Spleen (tissue), 11 donors: ENCODE measurements around the gene HOXD10. TPM values are rescaled to one million over a fixed set of nuclear protein-coding genes. Genes with fewer than 3 reads are reported as not detected.
A peak's percentile ranks its signal among the peaks of the same experiment; 100 is the strongest.

Experiments used
- DNase-seq: peaks from one replicate; pipeline ENCODE4 v3.0.0-alpha.2; 2020
- H3K27ac ChIP-seq, 8 donors: fragments of 200-600 bp; sonication (generic) in 7 of 8; 1 replicate in 4 of 8; 2 replicates in 4 of 8; pipeline versions ENCODE4 v1.5.0 to v1.8.0; 2016 to 2021; ENCODE audit warnings: inconsistent platforms in 4 of 8, mild to moderate bottlenecking in 4 of 8, moderate library complexity in 1 of 8
- H3K27me3 ChIP-seq, 7 donors: fragments of 200-600 bp; sonication (generic) in 6 of 7; replicated peaks in 1 of 7; 1 replicate in 4 of 7; 2 replicates in 3 of 7; pipeline versions ENCODE4 v1.5.0 to v1.8.0; 2016 to 2021; ENCODE audit warnings: inconsistent platforms in 3 of 7, mild to moderate bottlenecking in 1 of 7
- H3K36me3 ChIP-seq, 6 donors: fragments of 200-600 bp; sonication (generic) in 5 of 6; 1 replicate in 4 of 6; 2 replicates in 2 of 6; pipeline versions ENCODE4 v1.5.0 to v1.8.0; 2016 to 2021; ENCODE audit warnings: inconsistent platforms in 2 of 6
- H3K4me1 ChIP-seq, 6 donors: fragments of 200-600 bp; sonication (generic) in 5 of 6; 1 replicate in 3 of 6; 2 replicates in 3 of 6; pipeline versions ENCODE4 v1.5.0 to v1.8.0; 2016 to 2021; ENCODE audit warnings: inconsistent platforms in 3 of 6
- H3K4me3 ChIP-seq, 8 donors: fragments of 200-600 bp; sonication (generic) in 7 of 8; 1 replicate in 4 of 8; 2 replicates in 4 of 8; pipeline versions ENCODE4 v1.5.0 to v1.8.0; 2016 to 2021; ENCODE audit warnings: inconsistent platforms in 4 of 8, mild to moderate bottlenecking in 4 of 8, moderate library complexity in 2 of 8
- H3K9me3 ChIP-seq, 8 donors: fragments of 200-600 bp; sonication (generic) in 7 of 8; 1 replicate in 4 of 8; 2 replicates in 4 of 8; pipeline versions ENCODE4 v1.5.0 to v1.8.0; 2016 to 2021; ENCODE audit warnings: inconsistent platforms in 4 of 8
- POLR2A ChIP-seq, 3 donors: fragments of 450-650 bp; IDR thresholded peaks; one replicate each; pipeline ENCODE4 v1.5.1; 2017; ENCODE audit warnings: antibody characterized with exemption in 3 of 3, mild to moderate bottlenecking in 1 of 3
- POLR2AphosphoS5 ChIP-seq, 3 donors: sonication (generic); formaldehyde crosslinking; IDR thresholded peaks; one replicate each; pipeline ENCODE4 v1.5.1; 2017; ENCODE audit warnings: antibody characterized with exemption in 3 of 3
- WGBS, 5 donors: extraction: QIAGEN DNeasy Blood & Tissue Kit in 3 of 5; methylation state at CpG; one replicate each; pipeline versions ENCODE4 v1.1.5 to v1.1.7; 2013 to 2018; 5-methylcytosine and 5-hydroxymethylcytosine counted together
- intact Hi-C: fragments of 100-400 bp; cut with DNase I; formaldehyde crosslinking; loops from one replicate; pipeline ENCODE4 v1.15.0; 2023; ENCODE audit warnings: low total_unique reads
- polyA plus RNA-seq, 3 donors: library from polyadenylated mRNA; stranded (reverse); fragments of 200-250 nt; gene quantifications; one replicate each; pipeline ENCODE4 v1.2.1, GENCODE V29; 2013
- total RNA-seq, 7 donors: library from RNA; depleted of rRNA in 3 of 7; stranded (reverse); fragments of >200 nt in 3 of 7; fragmentation: NEBNext Ultra II Directional in 4 of 7; extraction: Animal tissue kit (Norgen Biotek cat#: 25700) in 4 of 7; gene quantifications; one replicate each; pipeline versions ENCODE4 v1.1.0 to v1.2.1, GENCODE V29; 2016 to 2021
- TF ChIP-seq, protein P1 (sequence below), 11 experiments: fragments of 200-600 bp in 7 of 11; fragments of 450-650 bp in 4 of 11; sonication (generic) in 4 of 11; IDR thresholded peaks in 8 of 11; conservative IDR thresholded peaks in 3 of 11; 1 replicate in 7 of 11; 2 replicates in 4 of 11; pipeline versions ENCODE4 v1.4.0 to v1.8.0; 2016 to 2021; ENCODE audit warnings: antibody characterized with exemption in 11 of 11, inconsistent platforms in 4 of 11, mild to moderate bottlenecking in 1 of 11
- donor health status: healthy with polysubstance abuse.
- donor health status: DM: no; HTN: no; CAD: no; lungs with moderate emphysema.
- donor health status: DM: no; HTN: no; CAD: no.
- donor health status: Bipolar disorder and iron deficiency.
- donor health status: healthy.
- donor health status: DM: no; HTN: no; CAD: no.
- donor health status: DM: yes; HTN: yes; CAD: no.

The HOXD10 gene
- total and polyA plus RNA-seq, 10 donors = 0.06 TPM; not detected in 9

DNA sequence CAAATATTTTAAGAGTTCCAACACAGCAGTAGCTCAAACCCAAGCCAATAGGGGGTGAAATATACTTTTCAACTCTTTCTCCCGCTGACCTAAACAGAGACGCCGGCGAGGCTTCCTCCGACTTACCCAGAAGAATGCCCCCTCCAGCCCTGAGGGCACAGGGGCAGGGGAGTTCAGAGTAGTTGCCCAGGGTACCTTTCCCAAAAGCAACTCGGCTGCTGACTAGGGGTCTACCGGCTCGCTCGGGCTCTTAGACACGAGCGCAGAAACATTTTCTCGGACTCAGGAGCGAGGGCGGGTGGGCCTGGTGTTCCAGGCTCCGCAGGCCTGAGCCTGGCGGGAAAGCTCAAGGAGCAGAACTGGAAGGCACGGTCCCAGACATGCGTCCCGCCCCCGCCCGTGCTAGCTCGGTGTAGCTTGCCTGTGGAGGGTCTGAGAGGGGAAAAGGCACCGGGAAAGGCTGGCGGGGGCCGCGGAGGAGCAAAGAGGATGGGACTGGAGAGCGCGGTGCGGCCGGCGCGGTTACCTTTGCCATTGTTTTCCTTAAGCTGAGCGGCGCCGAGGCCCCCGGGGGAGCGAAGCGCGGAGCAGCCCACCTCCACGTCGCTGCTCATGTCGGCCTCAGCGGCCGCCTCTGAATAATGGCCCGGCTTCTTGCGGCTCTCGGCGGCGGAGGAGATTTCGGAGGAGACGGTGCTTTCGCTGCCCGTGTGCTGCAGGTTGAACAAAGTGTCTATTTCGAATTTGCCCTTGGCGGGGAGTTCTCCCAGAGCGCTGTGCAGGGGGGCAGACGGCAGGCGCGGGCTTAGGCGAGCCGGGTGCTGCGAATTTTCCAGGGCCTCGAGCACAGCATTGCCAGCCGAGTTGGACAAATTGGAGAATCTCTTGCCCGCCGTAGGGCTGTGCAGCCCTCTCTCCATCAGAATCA lies 33.5 kb upstream of the HOXD10 start:
- WGBS, 5 donors = 6 to 15% (median 11%) methylated on average over 63 to 66 of the region's 66 CpGs
- intact Hi-C loops = no loop called here
- DNase-seq = no peak
- Histone ChIP-seq H3K4me1 (peaks cover 4 to 70% (median 40%) of the 10 kb centered on the region in 6 donors), H3K9me3 (peaks cover 0 to 55% (median 4%) of the 10 kb centered on the region in 8 donors), H3K36me3 (peaks cover 0 to 3% (median 0%) of the 10 kb centered on the region in 6 donors), H3K27me3 (peaks cover 33 to 100% (median 100%) of the 10 kb centered on the region in 7 donors), H3K27ac (no peak overlapping the region), H3K4me3 (peak overlapping the region in 1 of 8 donors; percentile 25)
- peak in 1 of 3 donors; percentile 28 for TF ChIP-seq POLR2AphosphoS5 (IDR thresholded peaks at IDR 0.05)
- no peak for TF ChIP-seq POLR2A (IDR thresholded peaks at IDR 0.05)

DNA sequence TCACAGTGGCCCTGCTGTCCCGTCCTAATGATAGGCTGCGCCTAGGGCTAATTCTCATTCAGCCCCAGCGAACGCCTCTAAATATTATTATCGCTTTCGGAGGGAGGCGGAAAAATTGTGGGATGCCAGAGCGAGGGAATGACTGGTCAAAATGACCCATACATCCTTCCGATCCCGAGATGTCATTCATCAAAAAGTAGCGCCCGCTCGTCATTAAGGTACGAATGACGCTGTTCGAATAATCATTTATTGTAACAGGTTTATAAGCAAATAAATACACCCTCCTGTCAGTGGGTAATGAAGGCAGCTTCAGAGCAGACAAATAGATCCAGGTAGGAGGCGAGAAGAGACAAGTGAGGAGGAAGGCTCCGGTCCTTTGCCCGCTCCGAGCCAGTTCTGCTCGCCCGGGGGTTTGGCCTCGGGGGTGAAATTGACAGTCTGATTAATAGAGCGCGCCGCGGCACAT lies 32.7 kb upstream of the HOXD10 start, which contains the start of gene EVX2:
TSS of gene EVX2 (minus strand) at position 167 of the 466 bp plus-strand sequence. CDS start 186 bp downstream, outside the sequence.
- no peak for DNase-seq
- TF ChIP-seq POLR2A (IDR thresholded peaks at IDR 0.05) = no peak
- TF ChIP-seq, protein P1, sequence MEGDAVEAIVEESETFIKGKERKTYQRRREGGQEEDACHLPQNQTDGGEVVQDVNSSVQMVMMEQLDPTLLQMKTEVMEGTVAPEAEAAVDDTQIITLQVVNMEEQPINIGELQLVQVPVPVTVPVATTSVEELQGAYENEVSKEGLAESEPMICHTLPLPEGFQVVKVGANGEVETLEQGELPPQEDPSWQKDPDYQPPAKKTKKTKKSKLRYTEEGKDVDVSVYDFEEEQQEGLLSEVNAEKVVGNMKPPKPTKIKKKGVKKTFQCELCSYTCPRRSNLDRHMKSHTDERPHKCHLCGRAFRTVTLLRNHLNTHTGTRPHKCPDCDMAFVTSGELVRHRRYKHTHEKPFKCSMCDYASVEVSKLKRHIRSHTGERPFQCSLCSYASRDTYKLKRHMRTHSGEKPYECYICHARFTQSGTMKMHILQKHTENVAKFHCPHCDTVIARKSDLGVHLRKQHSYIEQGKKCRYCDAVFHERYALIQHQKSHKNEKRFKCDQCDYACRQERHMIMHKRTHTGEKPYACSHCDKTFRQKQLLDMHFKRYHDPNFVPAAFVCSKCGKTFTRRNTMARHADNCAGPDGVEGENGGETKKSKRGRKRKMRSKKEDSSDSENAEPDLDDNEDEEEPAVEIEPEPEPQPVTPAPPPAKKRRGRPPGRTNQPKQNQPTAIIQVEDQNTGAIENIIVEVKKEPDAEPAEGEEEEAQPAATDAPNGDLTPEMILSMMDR (IDR thresholded peaks at IDR 0.05 in 8 of 11, conservative IDR thresholded peaks at IDR 0.05 in 3 of 11) = no peak
- TF ChIP-seq POLR2AphosphoS5 (IDR thresholded peaks at IDR 0.05) = no peak
- peak within 1 kb of the TSS in 1 of 8 donors; percentile 25 for H3K4me3 ChIP-seq
- 13 to 19% (median 17%) methylated on average over 27 of the region's 27 CpGs for WGBS, 5 donors
- H3K27ac ChIP-seq = no peak within 1 kb of the TSS
- peaks cover 4 to 77% (median 46%) of the 10 kb centered on the region in 6 donors for H3K4me1 ChIP-seq
- H3K27me3 ChIP-seq = peaks cover 33 to 100% (median 100%) of the 10 kb centered on the region in 7 donors
- peaks cover 0 to 3% (median 0%) of the 10 kb centered on the region in 6 donors for H3K36me3 ChIP-seq
- intact Hi-C loops = no loop called here
- H3K9me3 ChIP-seq = peaks cover 0 to 53% (median 4%) of the 10 kb centered on the region in 8 donors

DNA sequence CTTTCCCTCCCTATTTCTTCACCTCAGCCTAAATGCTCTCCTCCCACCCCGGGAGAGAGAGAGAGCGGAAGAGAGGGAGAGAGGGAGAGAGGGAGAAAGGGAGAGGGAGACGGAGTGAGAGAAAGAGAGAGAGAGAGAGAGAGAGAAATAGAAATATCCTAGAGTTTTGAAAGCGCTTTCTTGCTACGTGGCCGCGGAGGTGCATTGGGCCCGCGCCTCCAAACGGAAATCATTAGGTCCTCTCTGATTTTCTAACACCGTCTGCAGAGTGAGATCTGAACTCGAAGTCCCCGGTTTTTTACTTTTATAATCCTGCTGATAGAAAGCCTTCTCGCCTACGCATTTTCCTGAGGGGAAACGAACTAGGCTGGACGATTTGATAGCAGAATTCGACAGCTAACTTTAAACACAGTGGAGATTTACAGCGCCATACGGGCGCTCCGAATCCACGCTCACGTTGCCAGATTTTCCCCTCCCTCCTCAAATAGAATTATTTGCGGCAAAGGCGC lies 31.9 kb upstream of the HOXD10 start:
- intact Hi-C loops = loop anchor here (5.0 kb wide), 1 partner anchor 717 kb away; no protein-coding TSS in a partner anchor
- H3K36me3 ChIP-seq = peaks cover 0 to 3% (median 0%) of the 10 kb centered on the region in 6 donors
- peaks cover 4 to 69% (median 39%) of the 10 kb centered on the region in 6 donors for H3K4me1 ChIP-seq
- H3K27ac ChIP-seq = no peak overlapping the region
- peaks cover 0 to 47% (median 4%) of the 10 kb centered on the region in 8 donors for H3K9me3 ChIP-seq
- WGBS, 5 donors = 3 to 9% (median 6%) methylated on average over 26 of the region's 26 CpGs
- peaks cover 34 to 100% (median 100%) of the 10 kb centered on the region in 7 donors for H3K27me3 ChIP-seq
- no peak for DNase-seq
- TF ChIP-seq, protein P1 (IDR thresholded peaks at IDR 0.05 in 8 of 11, conservative IDR thresholded peaks at IDR 0.05 in 3 of 11) = no peak
- TF ChIP-seq POLR2A (IDR thresholded peaks at IDR 0.05) = no peak
- TF ChIP-seq POLR2AphosphoS5 (IDR thresholded peaks at IDR 0.05) = no peak
- no peak overlapping the region for H3K4me3 ChIP-seq

DNA sequence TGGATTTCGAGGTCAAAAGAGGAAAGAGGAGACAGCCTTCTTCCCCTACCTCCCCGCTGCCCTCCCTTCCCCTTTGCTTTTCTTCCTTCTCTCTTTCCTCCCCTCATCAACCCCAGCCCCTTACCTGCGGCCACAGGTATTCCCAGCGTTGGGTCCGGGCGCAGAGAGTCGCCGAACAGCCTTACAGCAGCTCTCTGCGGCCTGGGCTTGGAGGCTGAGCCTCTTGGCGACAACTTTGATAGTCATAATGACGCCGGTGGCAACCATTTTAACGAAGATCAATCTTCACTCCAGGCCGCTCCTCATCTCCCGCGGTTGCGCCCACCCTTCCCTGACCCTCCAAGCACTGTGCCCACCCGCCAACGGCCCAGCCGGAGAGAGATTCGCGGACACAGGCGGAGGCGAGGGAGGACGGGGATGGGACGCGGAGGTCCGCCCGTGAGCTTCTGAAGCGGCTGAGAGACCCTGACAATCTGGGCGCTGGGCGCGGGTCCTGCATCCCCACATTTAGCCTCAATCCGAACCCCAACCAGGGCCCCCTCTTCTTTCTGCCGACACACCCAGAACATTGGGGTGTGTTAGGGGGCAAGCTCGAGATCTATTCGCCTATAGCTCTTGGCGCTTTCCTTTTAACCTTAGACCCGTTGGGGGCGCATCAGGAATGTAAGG lies 31.3 kb upstream of the HOXD10 start:
- no peak for DNase-seq
- intact Hi-C loops = loop anchor here (5.0 kb wide), 1 partner anchor 718 kb away; no protein-coding TSS in a partner anchor
- Histone ChIP-seq H3K27ac (no peak overlapping the region), H3K27me3 (peaks cover 32 to 100% (median 100%) of the 10 kb centered on the region in 7 donors), H3K9me3 (peaks cover 0 to 41% (median 4%) of the 10 kb centered on the region in 8 donors), H3K4me1 (peaks cover 4 to 65% (median 35%) of the 10 kb centered on the region in 6 donors), H3K4me3 (peak overlapping the region in 1 of 8 donors; percentile 5), H3K36me3 (peaks cover 0 to 3% (median 0%) of the 10 kb centered on the region in 6 donors)
- TF ChIP-seq, protein P1 (IDR thresholded peaks at IDR 0.05 in 8 of 11, conservative IDR thresholded peaks at IDR 0.05 in 3 of 11) = no peak
- 6 to 12% (median 7%) methylated on average over 40 of the region's 40 CpGs for WGBS, 5 donors
